Stimulated activated CD4-positive, alpha-beta T cell treated with anti-CD3 and anti-CD28 coated beads, Interleukin-1b, Interleukin-23, amount 100 ng/mL, for 24 hours (primary cell): ENCODE data around the gene CCSER2.
A peak's percentile ranks its signal among the peaks of the same experiment; 100 is the strongest.
"Not testable (repeated sequence)": the region's sequence is repeated elsewhere in the genome, so short reads cannot be mapped to it uniquely, and the experiment has no call there.

Source experiments
- DNase-seq, 4 experiments: peaks; one replicate each; pipeline ENCODE4 v3.0.0-alpha.2; 2020; ENCODE audit warnings: low read depth in 4 of 4, low spot score in 1 of 4

Gene CCSER2

GRCh38 chr10:84519235-84519634 is 190.8 kb downstream of the CCSER2 start:
- DNase-seq, result no peak

DNA sequence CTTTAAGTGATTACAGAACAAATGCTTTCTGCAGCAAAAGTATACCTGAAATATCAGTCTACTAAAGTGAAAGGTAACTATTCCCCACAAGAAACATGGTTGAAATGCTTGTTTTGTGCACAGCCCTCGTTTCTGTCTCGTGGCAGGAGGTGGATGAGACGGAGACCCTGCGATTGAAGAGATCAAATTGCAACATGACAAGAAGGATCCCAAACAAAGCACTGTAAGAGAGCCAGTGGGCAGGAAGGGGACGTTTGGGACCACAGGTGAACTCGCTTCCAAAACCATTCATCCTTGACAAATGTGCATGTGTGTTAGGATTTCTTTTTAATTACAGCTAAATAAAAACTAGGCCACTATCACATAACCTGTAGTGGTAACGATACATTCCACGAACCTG is 192.6 kb downstream of the CCSER2 start:
- DNase-seq, result no peak

DNA sequence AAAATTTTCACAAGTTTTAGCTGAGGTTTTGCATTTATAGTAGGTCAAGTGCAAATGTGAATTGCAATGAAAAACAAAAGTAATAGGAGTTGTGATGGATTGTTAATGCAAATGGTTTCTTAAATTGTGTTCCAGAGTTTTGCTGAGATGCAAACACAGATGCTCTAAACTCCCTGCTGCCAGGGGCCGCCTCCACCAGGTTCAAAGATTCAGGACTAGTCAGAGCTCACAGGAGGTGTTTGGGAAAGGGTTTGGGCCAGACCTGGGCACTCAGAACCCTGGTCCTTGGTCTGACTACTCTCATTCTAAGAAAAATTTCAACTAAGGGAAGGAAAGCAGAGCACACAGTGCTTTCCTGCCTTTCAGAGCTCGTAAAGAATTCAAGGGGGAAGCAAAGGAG is 193.1 kb downstream of the CCSER2 start:
- DNase-seq, result no peak

- no peak for DNase-seq
Observed at GRCh38 chr10:84522612-84523462, 194.4 kb downstream of the CCSER2 start.

- DNase-seq, result no peak
Observed at GRCh38 chr10:84523526-84523925, 195.1 kb downstream of the CCSER2 start.

GRCh38 chr10:84524435-84524834 is 196.0 kb downstream of the CCSER2 start:
- DNase-seq, result no peak

GRCh38 chr10:84525120-84525806 is 196.9 kb downstream of the CCSER2 start:
- no peak for DNase-seq

DNA sequence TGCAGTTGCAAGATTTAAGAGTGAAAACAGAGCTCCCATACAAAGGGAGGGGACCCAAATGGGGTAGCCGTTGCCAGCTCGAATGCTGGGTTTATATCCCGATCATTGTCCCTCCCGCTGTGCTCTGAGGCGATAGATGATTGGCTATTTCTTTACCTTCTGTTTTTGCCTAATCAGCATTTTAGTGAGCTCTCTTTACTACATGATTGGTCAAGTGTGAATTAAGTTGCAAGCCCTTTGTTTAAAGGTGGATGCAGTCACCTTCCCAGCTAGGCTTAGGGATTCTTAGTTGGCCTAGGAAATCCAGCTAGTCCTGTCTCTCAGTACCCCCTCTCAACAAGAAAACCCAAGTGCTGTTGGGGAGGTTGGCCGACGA is 197.4 kb downstream of the CCSER2 start:
- DNase-seq, result not testable (repeated sequence)

DNA sequence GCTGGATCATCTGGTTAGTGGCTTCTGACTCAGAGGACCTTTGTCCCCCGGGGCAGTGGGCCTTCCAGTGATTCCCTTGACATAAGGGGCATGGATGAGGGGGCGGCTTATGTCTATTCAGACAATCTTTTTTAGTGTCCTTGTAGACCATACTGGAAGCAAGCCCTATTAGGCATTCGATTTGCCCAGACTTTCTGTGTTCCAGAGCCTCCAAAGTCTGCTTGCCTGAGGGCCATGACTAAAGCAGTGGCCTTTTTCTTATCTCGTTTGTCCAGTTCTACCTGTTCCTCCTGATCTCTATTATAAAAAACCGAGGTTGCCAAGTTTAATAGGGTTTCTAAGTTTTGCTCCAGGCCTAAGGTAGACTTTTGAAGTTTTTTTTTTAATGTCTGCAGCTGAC is 199.0 kb downstream of the CCSER2 start:
- DNase-seq, result not testable (repeated sequence)

- DNase-seq, result not testable (repeated sequence)
Observed at GRCh38 chr10:84528526-84528925, 200.1 kb downstream of the CCSER2 start.

DNA sequence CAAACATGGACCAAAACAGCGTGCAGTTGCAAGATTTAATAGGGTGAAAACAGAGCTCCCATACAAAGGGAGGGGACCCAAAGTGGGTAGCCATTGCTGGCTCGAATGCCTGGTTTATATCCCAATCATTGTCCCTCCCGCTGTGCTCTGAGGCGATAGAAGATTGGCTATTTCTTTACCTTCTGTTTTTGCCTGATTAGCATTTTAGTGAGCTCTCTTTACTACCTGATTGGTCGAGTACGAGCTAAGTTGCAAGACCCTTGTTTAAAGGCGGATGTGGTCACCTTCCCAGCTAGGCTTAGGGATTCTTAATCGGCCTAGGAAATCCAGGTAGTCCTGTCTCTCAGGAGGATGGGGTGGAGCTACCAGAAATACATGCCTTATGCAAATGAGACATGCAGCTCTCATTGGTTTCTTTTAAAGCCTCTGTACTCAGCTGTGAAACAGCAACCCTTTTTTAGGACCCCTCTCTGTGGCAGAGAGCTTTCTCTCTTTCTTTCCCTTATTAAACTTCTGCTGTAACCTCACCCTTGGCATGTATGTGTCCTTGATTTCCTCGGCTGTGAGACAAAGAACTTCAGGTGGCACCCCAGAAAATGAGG is 202.4 kb downstream of the CCSER2 start:
- DNase-seq, result no peak

GRCh38 chr10:84531396-84531795 is 203.0 kb downstream of the CCSER2 start:
- DNase-seq, result no peak

DNA sequence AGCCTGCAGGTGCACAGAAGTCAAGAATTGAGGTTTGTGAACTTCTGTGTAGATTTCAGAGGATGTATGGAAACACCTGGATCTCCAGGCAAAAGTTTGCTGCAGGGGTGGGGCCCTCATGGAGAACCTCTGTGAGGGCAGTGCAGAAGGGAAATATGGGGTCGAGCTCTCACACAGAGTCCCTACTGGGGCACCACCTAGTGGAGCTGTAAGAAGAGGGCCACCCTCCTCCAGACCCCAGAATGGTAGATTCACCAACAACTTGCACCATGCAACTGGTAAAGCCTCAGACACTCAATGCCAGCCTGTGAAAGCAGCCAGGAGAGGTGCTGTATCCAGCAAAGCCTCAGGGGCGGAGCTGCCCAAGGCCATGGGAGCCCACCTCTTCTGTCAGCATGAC is 205.8 kb downstream of the CCSER2 start:
- DNase-seq, result no peak

- DNase-seq, result peak in 1 of 4 experiments; percentile 11
Observed at GRCh38 chr10:84537447-84537931, 209.1 kb downstream of the CCSER2 start.

DNA sequence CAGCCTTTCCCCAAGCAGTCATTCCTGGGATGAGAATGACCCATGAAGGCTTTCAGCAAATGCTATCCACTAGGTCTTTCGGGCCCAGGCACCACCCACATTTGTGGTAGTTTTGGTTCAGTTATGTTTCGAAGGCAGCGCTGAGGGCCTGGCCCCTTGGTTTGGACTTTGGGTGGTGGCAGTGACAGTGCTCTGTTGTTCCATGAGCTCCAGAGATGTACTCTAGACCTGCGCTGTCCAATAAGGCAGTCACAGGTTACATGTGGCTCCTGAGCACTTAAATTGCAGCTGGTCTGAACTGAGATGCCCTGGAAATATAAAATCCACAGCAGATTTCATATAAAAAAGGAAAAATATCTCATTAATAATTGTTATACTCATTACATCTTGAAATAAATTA is 209.6 kb downstream of the CCSER2 start:
- DNase-seq, result no peak

DNA sequence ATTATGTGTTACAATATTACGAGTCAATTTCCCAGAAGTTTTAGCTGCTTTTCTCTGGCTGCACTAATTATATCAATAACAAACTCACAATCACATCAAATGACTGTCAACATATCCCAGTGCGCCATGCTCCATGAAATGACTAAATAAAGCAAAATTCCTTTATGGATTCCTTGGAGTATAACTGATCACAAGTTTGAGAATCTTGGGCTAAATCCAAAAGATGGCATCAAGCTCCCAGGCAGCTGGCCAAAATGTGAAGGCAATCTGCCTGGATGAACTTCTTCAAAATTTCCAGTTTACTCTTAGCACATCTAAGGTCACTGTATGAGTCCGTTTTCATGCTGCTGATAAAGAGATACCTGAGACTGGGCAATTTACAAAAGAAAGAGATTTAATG is 210.8 kb downstream of the CCSER2 start:
- DNase-seq, result no peak

DNA sequence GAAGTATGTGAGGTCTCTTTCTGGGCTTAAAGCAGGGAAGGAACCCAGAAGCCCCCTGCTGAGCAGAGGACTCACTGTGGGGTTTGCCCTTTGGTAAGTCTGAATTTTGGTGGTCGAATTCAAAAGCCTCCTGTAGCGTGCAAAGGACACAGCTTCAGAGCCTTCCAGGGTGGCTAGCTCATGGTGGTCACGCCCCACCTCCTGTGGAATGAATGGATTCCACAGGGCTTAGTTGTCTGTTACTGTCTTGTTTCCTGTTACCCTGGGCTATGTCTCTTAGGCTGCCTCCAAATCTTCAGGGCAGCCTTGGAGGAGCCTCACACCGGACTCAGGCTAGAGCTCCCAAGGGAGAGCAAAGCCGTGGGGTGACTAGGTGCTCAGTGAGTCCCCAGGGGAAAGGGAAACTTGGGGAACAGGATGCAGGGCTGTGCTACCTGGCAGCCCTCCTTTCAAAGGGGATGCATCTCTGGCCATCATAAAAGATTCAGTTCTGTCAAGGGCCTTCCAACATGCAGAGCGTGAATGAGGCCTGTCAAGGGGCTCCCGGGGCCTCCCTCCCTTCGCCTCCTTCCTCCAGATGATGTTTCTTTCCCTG is 211.7 kb downstream of the CCSER2 start:
- no peak for DNase-seq

GRCh38 chr10:84540617-84541288 is 212.4 kb downstream of the CCSER2 start:
- peak; percentile 33 to 59 (median 54) for DNase-seq

DNA sequence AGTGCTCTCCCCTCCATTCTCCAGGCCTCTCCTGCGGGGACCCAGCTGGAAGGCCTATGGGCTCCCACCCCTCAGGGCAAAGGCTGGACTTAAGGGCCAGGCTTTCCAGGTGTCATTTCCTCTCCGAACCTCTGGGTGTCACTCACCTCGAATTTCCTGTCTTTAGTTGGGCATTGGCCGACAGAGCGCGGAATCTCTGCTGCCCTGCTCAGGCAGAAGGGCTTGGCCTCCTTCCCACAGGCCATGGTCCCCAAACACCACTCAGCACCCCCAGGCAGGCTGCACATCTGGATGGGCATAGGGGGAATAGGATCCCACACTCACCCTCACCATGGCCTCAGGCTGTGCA is 212.9 kb downstream of the CCSER2 start:
- no peak for DNase-seq

DNA sequence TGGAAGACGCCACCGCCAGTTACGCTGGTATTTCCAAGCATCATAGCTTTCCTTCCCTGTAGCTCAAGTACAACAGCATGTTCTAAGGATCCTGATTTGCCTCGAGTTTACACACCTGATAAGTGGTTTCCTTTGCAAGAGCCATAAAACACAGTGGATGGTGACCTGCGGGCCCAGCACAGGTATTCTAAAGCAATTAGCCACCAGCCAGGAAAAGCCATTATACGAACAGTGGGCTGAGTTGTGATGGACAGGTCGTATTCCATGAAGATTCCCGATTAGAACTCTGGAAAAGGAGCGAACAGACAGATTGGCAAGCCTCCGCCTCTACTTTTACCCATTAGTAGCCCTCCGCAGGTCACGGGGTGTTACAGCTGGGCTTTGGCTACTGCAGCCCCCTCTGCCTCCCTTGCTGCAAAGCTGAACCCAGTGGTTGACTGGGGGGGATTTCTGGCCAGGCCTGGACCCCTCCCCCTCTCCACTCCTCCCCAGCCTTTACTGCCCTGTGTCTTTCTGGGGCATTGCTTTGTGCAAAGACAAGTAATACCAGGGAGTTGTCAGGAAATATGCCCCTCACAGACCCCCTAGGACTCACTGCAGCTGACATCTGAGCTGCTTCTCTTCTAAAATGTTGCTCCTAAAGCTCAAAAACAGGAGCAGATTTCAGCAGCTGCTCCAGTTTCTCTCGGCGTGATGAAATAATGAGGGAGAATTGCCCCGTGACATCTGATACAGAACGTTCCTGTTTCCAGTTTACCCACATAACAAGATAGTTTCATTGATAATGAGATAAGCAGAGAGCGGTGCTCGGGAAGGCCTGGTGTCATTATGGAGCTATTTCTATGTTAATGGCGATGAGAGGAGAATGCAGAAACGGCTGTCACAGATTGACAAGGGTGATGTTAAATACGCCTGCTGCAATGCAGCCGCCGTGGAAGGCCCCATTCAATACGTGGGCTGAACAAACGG is 214.4 kb downstream of the CCSER2 start:
- DNase-seq, result no peak
